ENCODE results near the gene FAM13C.

Gene FAM13C

GRCh38 chr10:59315465-59315864, 46.9 kb downstream of the FAM13C start:
- DNase-seq (ENCODE audit: low spot score): no peak

- no peak for DNase-seq (ENCODE audit: low spot score)
These were observed 48.1 kb downstream of the FAM13C start for GRCh38 chr10:59314268-59314667.

- no peak for DNase-seq (ENCODE audit: low spot score)
These were observed 50.1 kb downstream of the FAM13C start for GRCh38 chr10:59312247-59312646.

- no peak for DNase-seq (ENCODE audit: low spot score)
These were observed 51.3 kb downstream of the FAM13C start for GRCh38 chr10:59311025-59311424.

GRCh38 chr10:59310324-59310914, 51.9 kb downstream of the FAM13C start:
- no peak for DNase-seq (ENCODE audit: low spot score)

- no peak for DNase-seq (ENCODE audit: low spot score)
These were observed 57.7 kb downstream of the FAM13C start for GRCh38 chr10:59304521-59305097.

GRCh38 chr10:59303018-59303417, 59.3 kb downstream of the FAM13C start:
- no peak for DNase-seq (ENCODE audit: low spot score)

- no peak for DNase-seq (ENCODE audit: low spot score)
These were observed 60.0 kb downstream of the FAM13C start for GRCh38 chr10:59302381-59302780.

GRCh38 chr10:59301067-59301754, 61.1 kb downstream of the FAM13C start:
- no peak for DNase-seq (ENCODE audit: low spot score)

GRCh38 chr10:59300386-59300785, 62.0 kb downstream of the FAM13C start:
- DNase-seq (ENCODE audit: low spot score): no peak

GRCh38 chr10:59299933-59300332, 62.4 kb downstream of the FAM13C start:
- no peak for DNase-seq (ENCODE audit: low spot score)

GRCh38 chr10:59290448-59290847, 71.9 kb downstream of the FAM13C start:
- no peak for DNase-seq (ENCODE audit: low spot score)

- no peak for DNase-seq (ENCODE audit: low spot score)
These were observed 72.5 kb downstream of the FAM13C start for GRCh38 chr10:59289853-59290252.

- no peak for DNase-seq (ENCODE audit: low spot score)
These were observed 74.6 kb downstream of the FAM13C start for GRCh38 chr10:59287587-59288255.

GRCh38 chr10:59285848-59286247, 76.5 kb downstream of the FAM13C start:
- no peak for DNase-seq (ENCODE audit: low spot score)

GRCh38 chr10:59285073-59285472, 77.3 kb downstream of the FAM13C start:
- DNase-seq (ENCODE audit: low spot score): no peak

- DNase-seq (ENCODE audit: low spot score): no peak
These were observed 78.0 kb downstream of the FAM13C start for GRCh38 chr10:59284118-59284975.

GRCh38 chr10:59283456-59284091, 78.8 kb downstream of the FAM13C start:
- no peak for DNase-seq (ENCODE audit: low spot score)

- DNase-seq (ENCODE audit: low spot score): no peak
These were observed 80.5 kb downstream of the FAM13C start for GRCh38 chr10:59281861-59282260.

GRCh38 chr10:59279991-59280505, 82.3 kb downstream of the FAM13C start:
- DNase-seq (ENCODE audit: low spot score): no peak

GRCh38 chr10:59279476-59279875, 82.9 kb downstream of the FAM13C start:
- DNase-seq (ENCODE audit: low spot score): no peak
